Astrocyte of the cerebellum (primary cell): ENCODE measurements around the gene CLIC3.

Experiments used
- DNase-seq: peaks from one replicate; pipeline ENCODE4 v3.0.0-alpha.2; 2011; ENCODE audit warnings: low read depth
- H3K4me3 ChIP-seq: 2 replicates; pipeline ENCODE4 v1.5.1; 2011; ENCODE audit warnings: mild to moderate bottlenecking, low read depth, low read length, moderate library complexity
- CTCF ChIP-seq: IDR thresholded peaks from 2 replicates; pipeline ENCODE4 v1.5.1; 2012; ENCODE audit warnings: low read length, low read depth, moderate library complexity, mild to moderate bottlenecking; ENCODE audit errors: missing control alignments
- in situ Hi-C: cut with HindIII; loops from 2 replicates; pipeline ENCODE4 v1.10.0; 2017; ENCODE audit warnings: low sequenced_read_pairs

CLIC3 gene

GRCh38 chr9:136946228-136947027 is 49.9 kb downstream of the CLIC3 start:
- no peak overlapping the region for H3K4me3 ChIP-seq
- in situ Hi-C loops, result no loop called here
- DNase-seq, result no peak
- no peak for TF ChIP-seq CTCF

GRCh38 chr9:136945333-136946227 is 50.8 kb downstream of the CLIC3 start:
- no peak for DNase-seq
- no peak overlapping the region for H3K4me3 ChIP-seq
- TF ChIP-seq CTCF, result no peak
- in situ Hi-C loops, result no loop called here
